NCI-H2029 (cell line): Measurements from ENCODE around the gene MEMO1.
"Not testable (repeated sequence)": the region's sequence is repeated elsewhere in the genome, so short reads cannot be mapped to it uniquely, and the experiment has no call there.

Source experiments
- DNase-seq: peaks from one replicate; lab custom pipeline; 2025; lab: John Stamatoyannopoulos, UW

The MEMO1 gene

DNA sequence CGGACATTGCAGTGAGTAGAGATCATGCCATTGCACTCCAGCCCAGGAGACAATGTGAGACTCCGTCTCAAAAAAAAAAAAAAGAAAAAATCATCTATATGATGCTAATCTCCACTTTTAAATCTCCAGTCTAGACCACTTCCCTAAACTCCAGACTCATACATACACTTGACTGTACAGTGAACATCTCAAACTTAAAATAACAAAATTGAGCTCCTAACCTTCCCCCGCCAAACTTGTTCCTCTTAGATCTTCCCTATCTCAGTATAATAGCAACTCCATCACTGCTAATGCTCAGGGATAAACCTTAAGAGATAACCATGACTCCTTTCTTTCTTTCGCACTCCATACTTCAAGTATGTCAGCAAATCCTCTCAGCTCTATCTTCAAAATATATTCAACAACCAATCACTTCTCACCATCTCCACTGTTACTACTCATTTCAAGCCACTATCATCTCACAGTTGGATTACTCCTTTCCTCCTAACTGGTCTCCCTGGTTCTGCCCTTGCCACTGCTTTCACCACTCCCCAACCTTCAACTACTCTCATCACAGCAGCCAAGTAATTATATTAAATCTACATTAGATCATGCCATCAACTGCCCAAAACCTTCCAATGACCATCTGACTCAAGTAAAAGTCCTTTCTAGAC is 12.0 kb downstream of the MEMO1 start:
- DNase-seq: no peak

GRCh38 chr2:31997653-31998052 is 13.2 kb downstream of the MEMO1 start:
- no peak for DNase-seq

- DNase-seq: no peak
These were observed 14.1 kb downstream of the MEMO1 start for GRCh38 chr2:31996571-31997150.

DNA sequence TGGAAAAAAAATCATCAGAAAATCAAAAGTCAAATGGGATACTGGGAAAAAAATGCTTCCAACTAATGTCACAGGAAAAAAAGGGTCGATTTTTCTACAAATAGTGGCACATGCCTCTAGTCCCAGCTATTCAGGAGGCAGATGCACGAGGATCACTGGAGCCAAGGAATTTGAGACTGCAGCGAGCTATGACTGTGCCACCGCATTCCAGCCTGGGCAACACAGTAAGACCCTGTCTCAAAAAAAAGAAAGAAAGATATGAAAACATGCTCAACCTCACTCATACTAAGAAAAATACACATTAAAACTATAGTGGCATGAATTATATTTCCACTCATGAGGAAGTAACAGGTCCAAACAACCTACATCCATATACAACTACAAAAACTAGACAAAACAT is 17.9 kb downstream of the MEMO1 start:
- DNase-seq: no peak

- DNase-seq: no peak
These were observed 18.7 kb downstream of the MEMO1 start for GRCh38 chr2:31992025-31992579.

GRCh38 chr2:31989946-31990345 is 20.9 kb downstream of the MEMO1 start:
- no peak for DNase-seq

DNA sequence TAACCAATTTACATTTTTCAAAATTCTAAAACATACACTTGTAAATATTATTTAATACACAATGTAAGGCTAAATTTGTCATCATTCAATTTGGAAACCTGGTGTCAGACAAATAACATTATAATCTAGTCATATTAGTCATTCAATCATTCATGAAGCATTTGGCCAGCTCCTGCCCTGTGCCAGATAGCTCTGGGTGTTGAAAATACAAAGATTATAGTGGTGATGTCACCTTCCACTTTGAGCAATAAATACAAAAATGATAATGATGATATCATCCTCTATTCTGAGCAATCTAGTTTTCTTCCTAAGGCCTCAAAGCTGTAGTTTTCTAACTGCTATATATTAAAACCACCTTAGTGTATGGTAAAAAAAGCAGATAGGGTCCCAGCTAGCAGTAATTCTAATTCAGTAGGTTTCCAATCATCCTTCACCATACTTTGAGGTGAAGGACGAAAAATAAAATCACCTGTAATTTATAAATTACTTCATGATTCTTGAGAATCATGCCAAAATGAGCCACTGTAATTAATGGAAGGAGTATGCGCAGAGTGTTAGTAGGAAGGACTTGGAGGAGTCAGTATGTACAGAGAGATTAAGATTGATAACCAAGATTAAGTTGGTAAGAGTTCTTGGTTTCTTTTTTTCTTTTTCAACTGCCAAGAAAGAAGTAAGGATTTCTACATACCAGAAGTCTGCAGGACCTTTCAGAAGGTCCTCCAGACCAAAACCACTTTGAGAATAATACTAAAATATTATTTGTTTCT is 23.2 kb downstream of the MEMO1 start:
- DNase-seq: no peak

DNA sequence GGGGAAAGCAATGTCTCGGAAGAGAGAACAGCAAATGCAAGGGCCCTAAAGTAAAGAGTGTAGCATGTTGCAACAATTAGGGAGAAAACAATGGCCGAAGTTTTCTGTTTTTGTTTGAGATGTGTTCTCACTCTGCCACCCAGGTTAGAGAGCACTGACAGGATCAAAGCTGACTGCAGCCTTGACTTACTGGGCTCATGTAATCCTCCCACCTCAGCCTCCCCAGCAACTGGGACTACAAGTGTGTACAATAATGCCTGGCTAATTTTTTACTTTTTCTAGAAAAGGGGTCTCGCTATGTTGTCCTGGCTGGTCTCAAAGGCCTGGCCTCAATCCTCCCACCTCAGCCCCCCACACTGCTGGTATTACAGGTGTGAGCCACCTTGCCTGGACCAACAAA is 23.9 kb downstream of the MEMO1 start:
- no peak for DNase-seq

GRCh38 chr2:31983762-31984467 is 26.9 kb downstream of the MEMO1 start:
- DNase-seq: no peak

GRCh38 chr2:31980674-31981356 is 30.0 kb downstream of the MEMO1 start:
- DNase-seq: no peak

DNA sequence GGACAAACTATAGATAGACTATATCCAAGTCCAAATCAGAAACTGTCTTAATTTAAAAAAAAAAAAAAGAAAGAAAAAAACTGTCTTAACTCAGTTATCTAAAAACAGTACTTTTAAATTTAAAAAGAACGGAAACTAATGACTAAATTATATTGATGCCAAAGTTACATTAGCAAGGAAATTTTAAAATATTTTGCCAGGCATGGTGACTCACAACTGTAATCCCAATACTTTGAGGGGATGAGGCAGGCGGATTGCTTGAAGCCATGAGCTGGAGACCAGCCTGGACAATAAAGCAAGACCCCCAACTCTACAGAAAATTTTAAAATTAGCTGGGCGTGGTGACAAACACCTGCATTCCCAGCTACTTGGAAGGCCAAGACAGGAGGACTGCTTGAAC is 30.9 kb downstream of the MEMO1 start:
- no peak for DNase-seq

DNA sequence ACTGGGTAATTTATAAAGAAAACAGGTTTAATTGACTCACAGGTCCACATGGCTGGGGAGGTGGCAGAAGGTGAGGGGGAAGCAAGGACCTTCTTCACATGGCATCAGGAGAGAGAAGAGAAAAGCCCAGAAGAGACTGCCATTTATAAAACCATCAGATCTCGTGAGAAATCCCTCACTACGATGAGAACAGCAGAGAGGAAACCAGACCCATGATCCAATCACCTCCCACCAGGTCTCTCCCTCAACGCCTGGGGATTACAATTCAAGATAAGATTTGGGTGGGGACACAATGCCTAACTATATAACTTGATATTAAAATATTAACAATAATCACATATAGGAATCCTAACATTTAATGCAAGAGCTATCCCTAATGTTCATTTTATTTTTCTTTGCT is 31.8 kb downstream of the MEMO1 start:
- DNase-seq: no peak

- no peak for DNase-seq
These were observed 32.4 kb downstream of the MEMO1 start for GRCh38 chr2:31978436-31978835.

GRCh38 chr2:31973665-31974064 is 37.1 kb downstream of the MEMO1 start:
- DNase-seq: no peak

DNA sequence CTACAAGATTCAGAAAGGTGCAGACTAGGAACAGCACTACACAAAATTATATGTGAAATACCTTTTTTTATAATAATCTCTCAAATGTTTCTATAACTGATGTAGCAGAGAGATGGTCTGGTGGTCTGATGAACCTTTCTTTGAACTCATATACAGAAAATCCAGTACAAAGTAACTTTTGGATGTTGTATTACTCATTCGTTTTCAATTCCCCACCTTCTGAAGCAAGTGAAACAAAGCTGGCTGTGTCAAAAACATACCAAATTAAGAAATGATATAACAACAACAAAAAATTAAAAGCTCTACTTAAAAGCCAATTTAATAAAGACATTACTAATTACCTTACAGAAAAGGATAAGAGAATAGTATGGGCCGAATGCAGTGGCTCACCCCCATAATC is 38.7 kb downstream of the MEMO1 start:
- no peak for DNase-seq

GRCh38 chr2:31969178-31969577 is 41.6 kb downstream of the MEMO1 start:
- DNase-seq: no peak

DNA sequence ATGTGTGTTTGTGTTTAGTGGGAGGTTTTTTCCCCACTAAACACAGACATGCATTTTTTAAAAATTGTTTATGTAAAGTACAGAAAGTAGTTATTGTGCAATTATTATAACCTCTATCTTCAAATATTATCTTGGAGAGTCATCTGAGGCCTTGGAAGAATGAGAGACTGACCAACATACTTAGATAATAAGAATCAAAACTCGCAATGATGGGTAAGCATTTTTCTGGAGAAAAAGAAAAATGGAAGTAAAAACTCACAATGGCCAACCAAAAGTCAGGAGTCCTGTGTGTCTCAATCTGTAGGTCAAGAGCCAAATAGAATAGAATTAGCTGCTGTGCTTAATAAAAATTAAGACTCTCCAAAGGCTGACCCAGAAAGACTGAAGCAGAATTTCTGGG is 43.0 kb downstream of the MEMO1 start:
- no peak for DNase-seq

DNA sequence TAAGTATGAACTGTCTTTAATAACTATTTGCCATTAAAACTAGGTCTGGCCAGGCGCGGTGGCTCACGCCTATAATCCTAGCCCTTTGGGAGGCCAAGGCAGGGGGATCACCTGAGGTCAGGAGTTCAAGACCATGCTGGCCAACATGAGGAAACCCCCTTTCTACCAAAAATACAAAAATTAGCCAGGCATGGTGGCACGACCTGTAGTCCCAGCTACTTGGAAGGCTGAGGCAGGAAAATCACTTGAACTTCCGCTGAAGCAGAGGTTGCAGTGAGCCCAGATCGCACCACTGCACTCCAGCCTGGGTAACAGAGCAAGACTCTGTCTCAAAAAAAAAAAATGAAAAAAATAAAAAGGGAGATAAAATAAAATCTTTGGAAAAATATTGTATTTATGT is 44.4 kb downstream of the MEMO1 start:
- not testable (repeated sequence) for DNase-seq

GRCh38 chr2:31965094-31965493 is 45.7 kb downstream of the MEMO1 start:
- no peak for DNase-seq

DNA sequence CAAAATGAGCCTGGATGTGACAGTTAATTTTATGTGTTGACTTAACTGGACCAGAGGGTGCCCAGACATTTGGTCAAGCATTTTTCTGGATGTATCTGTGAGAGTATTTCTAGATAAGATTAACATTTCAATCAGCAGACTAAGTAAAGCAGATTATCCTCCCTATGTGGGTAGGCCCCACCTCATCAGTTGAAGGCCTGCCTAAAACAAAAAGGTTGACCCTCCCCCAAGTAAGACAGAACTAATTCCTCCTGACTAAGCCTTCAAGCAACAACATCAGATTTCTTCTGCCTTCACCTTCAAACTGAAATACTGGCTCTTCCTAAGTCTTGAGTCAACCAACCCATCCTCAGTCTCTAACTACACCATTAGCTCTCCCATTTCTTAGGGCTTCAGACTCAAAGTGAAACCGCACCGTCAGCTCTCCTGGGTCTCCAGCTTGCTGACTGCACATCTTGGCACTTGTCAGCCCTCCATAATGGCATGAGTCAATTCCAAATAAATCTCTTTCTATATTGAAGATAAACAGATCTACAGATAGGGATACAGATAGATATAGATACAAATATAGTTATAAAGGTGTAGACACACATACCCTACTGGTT is 47.9 kb downstream of the MEMO1 start:
- no peak for DNase-seq

GRCh38 chr2:31958140-31958717 is 52.6 kb downstream of the MEMO1 start:
- DNase-seq: no peak
